ENCODE measurements around the gene LMNB1. TPM values are rescaled to one million over a fixed set of nuclear protein-coding genes. Genes with fewer than 3 reads are reported as not detected.

LMNB1 gene
- total RNA-seq, 6 experiments from 2014 or later = 3.3 to 13.3 (median 7.1) TPM

DNA sequence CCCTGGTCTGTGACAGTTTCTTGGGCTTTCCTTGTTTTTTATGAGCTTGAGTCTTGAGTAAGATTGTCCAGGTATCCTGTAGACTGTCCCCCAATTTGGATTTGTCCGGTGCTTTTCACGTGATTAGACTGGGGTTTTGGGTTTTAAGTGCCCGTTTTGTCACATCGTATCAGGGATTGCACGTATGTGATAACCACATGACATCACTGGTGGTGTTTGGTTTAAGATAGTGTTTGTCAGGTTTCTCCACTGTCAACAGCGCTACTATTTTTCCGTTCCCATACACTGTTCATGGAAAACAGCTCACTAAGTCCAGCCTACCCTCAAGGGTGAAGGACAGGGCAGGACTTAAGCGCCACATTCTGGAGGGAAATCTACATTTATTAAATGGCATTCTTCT is 39.7 kb downstream of the LMNB1 start:
- H3K27me3 ChIP-seq = no peaks in the 10 kb centered on the region
- DNase-seq = no peak
- no peak for ATAC-seq
- no peaks in the 10 kb centered on the region for H3K36me3 ChIP-seq
- 95% methylated on average over 7 of the region's 8 CpGs for WGBS (ENCODE audit: insufficient coverage, low coverage, low lambda C conversion rate, missing lambda C conversion rate)
- no peak for TF ChIP-seq POLR2A (IDR thresholded peaks at IDR 0.05)
- TF ChIP-seq, protein P1, sequence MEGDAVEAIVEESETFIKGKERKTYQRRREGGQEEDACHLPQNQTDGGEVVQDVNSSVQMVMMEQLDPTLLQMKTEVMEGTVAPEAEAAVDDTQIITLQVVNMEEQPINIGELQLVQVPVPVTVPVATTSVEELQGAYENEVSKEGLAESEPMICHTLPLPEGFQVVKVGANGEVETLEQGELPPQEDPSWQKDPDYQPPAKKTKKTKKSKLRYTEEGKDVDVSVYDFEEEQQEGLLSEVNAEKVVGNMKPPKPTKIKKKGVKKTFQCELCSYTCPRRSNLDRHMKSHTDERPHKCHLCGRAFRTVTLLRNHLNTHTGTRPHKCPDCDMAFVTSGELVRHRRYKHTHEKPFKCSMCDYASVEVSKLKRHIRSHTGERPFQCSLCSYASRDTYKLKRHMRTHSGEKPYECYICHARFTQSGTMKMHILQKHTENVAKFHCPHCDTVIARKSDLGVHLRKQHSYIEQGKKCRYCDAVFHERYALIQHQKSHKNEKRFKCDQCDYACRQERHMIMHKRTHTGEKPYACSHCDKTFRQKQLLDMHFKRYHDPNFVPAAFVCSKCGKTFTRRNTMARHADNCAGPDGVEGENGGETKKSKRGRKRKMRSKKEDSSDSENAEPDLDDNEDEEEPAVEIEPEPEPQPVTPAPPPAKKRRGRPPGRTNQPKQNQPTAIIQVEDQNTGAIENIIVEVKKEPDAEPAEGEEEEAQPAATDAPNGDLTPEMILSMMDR (IDR thresholded peaks at IDR 0.05) = no peak
- no peaks in the 10 kb centered on the region for H3K9me3 ChIP-seq
- intact Hi-C loops (cut with DNase I) = no loop called here
- H3K4me1 ChIP-seq = no peaks in the 10 kb centered on the region
- H3K27ac ChIP-seq = no peak overlapping the region
- no peak overlapping the region for H3K4me3 ChIP-seq

- no peak overlapping the region for H3K27ac ChIP-seq
- no peaks in the 10 kb centered on the region for H3K27me3 ChIP-seq
- intact Hi-C loops (cut with DNase I) = no loop called here
- no peaks in the 10 kb centered on the region for H3K9me3 ChIP-seq
- H3K36me3 ChIP-seq = no peaks in the 10 kb centered on the region
- 100% methylated on average over 1 of the region's 4 CpGs for WGBS (ENCODE audit: insufficient coverage, low coverage, low lambda C conversion rate, missing lambda C conversion rate)
- ATAC-seq (no peak), DNase-seq (no peak)
- no peak overlapping the region for H3K4me3 ChIP-seq
- TF ChIP-seq POLR2A (IDR thresholded peaks at IDR 0.05) = no peak
- TF ChIP-seq, protein P1 (IDR thresholded peaks at IDR 0.05) = no peak
- H3K4me1 ChIP-seq = no peaks in the 10 kb centered on the region
Observed at GRCh38 chr5:126818736-126819135, 41.8 kb downstream of the LMNB1 start.

GRCh38 chr5:126819253-126819652 is 42.3 kb downstream of the LMNB1 start:
- WGBS (ENCODE audit: insufficient coverage, low coverage, low lambda C conversion rate, missing lambda C conversion rate) = 89% methylated on average over 5 of the region's 5 CpGs
- Histone ChIP-seq H3K27me3 (no peaks in the 10 kb centered on the region), H3K4me1 (no peaks in the 10 kb centered on the region), H3K9me3 (no peaks in the 10 kb centered on the region), H3K4me3 (no peak overlapping the region), H3K36me3 (no peaks in the 10 kb centered on the region), H3K27ac (no peak overlapping the region)
- no peak for ATAC-seq
- TF ChIP-seq POLR2A (IDR thresholded peaks at IDR 0.05) = no peak
- TF ChIP-seq, protein P1 (IDR thresholded peaks at IDR 0.05) = no peak
- DNase-seq = no peak
- intact Hi-C loops (cut with DNase I) = no loop called here

GRCh38 chr5:126826619-126827215 is 49.8 kb downstream of the LMNB1 start:
- Histone ChIP-seq H3K9me3 (no peaks in the 10 kb centered on the region), H3K27me3 (no peaks in the 10 kb centered on the region), H3K4me3 (no peak overlapping the region), H3K36me3 (peaks cover 0 to 7% (median 0%) of the 10 kb centered on the region in 4 donors), H3K4me1 (no peaks in the 10 kb centered on the region), H3K27ac (no peak overlapping the region)
- intact Hi-C loops (cut with DNase I) = no loop called here
- no peak for TF ChIP-seq POLR2A (IDR thresholded peaks at IDR 0.05)
- TF ChIP-seq, protein P1 (IDR thresholded peaks at IDR 0.05) = no peak
- no peak for DNase-seq
- no peak for ATAC-seq
- 73% methylated on average over 2 of the region's 3 CpGs for WGBS (ENCODE audit: insufficient coverage, low coverage, low lambda C conversion rate, missing lambda C conversion rate)
